Measurements from ENCODE around the gene UBE2F. TPM values are rescaled to one million over a fixed set of nuclear protein-coding genes. Genes with fewer than 3 reads are reported as not detected.

Gene UBE2F
- total and polyA plus RNA-seq, 2 of the 13 experiments (the other 11 are each of a cell fraction or from before 2014, with no cell fraction given): 35.4 to 73.1 TPM

DNA sequence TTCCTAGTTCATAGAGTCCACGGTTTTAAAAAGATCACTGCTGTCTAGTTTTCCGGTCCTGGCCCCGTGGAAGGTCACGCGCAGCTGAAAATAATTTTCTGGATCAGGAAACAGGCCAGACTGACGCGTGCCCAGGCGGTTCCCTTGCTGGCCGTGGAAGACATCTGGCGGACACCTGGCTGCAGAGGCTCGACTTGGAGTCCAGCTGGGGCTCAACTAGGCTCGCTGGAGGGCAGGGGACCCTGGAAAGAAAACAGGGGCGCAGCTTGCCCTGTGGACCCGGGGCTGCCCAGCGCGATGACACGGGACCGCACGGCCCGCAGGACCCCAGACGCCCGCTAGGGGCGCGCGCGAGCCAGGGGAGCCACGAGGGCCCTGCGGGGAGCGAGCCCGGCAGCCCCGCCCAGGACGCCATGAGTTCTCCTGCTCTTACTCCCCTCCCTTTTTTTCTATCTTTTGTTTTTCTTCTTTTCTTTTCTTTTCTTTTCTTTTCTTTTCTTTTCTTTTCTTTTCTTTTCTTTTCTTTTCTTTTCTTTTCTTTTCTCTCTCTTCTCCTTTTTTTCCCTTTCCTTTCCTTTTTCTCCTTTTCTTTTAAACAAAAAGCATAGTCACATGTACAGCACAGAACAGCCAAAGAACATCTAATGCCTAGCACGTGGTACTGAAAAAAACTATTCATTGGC lies 43.2 kb upstream of the UBE2F start (continued):
- no peak for TF ChIP-seq ZFP82 (CRISPR knock-in tag; IDR thresholded peaks at IDR 0.05; ENCODE audit: borderline replicate concordance)
- no peak for TF ChIP-seq FOXA1 (IDR thresholded peaks at IDR 0.05)
- TF ChIP-seq FOXA1 (CRISPR knock-in tag; IDR thresholded peaks at IDR 0.05): no peak
- no peak for TF ChIP-seq ZNF382 (CRISPR knock-in tag; IDR thresholded peaks at IDR 0.05; ENCODE audit: borderline replicate concordance)
- no peak for TF ChIP-seq HHEX (CRISPR knock-in tag; IDR thresholded peaks at IDR 0.05)
- no peak for TF ChIP-seq KLF11 (CRISPR knock-in tag; IDR thresholded peaks at IDR 0.05)
- TF ChIP-seq ZNF562 (CRISPR knock-in tag; IDR thresholded peaks at IDR 0.05; ENCODE audit: borderline replicate concordance): no peak
- TF ChIP-seq ARNTL (CRISPR knock-in tag; IDR thresholded peaks at IDR 0.05): no peak
- TF ChIP-seq, protein P1, sequence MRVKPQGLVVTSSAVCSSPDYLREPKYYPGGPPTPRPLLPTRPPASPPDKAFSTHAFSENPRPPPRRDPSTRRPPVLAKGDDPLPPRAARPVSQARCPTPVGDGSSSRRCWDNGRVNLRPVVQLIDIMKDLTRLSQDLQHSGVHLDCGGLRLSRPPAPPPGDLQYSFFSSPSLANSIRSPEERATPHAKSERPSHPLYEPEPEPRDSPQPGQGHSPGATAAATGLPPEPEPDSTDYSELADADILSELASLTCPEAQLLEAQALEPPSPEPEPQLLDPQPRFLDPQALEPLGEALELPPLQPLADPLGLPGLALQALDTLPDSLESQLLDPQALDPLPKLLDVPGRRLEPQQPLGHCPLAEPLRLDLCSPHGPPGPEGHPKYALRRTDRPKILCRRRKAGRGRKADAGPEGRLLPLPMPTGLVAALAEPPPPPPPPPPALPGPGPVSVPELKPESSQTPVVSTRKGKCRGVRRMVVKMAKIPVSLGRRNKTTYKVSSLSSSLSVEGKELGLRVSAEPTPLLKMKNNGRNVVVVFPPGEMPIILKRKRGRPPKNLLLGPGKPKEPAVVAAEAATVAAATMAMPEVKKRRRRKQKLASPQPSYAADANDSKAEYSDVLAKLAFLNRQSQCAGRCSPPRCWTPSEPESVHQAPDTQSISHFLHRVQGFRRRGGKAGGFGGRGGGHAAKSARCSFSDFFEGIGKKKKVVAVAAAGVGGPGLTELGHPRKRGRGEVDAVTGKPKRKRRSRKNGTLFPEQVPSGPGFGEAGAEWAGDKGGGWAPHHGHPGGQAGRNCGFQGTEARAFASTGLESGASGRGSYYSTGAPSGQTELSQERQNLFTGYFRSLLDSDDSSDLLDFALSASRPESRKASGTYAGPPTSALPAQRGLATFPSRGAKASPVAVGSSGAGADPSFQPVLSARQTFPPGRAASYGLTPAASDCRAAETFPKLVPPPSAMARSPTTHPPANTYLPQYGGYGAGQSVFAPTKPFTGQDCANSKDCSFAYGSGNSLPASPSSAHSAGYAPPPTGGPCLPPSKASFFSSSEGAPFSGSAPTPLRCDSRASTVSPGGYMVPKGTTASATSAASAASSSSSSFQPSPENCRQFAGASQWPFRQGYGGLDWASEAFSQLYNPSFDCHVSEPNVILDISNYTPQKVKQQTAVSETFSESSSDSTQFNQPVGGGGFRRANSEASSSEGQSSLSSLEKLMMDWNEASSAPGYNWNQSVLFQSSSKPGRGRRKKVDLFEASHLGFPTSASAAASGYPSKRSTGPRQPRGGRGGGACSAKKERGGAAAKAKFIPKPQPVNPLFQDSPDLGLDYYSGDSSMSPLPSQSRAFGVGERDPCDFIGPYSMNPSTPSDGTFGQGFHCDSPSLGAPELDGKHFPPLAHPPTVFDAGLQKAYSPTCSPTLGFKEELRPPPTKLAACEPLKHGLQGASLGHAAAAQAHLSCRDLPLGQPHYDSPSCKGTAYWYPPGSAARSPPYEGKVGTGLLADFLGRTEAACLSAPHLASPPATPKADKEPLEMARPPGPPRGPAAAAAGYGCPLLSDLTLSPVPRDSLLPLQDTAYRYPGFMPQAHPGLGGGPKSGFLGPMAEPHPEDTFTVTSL (CRISPR knock-in tag; IDR thresholded peaks at IDR 0.05; ENCODE audit: borderline replicate concordance): no peak
- no peak for TF ChIP-seq ZNF703 (CRISPR knock-in tag; IDR thresholded peaks at IDR 0.05; ENCODE audit: borderline replicate concordance)
- no peak for TF ChIP-seq ZNF615 (CRISPR knock-in tag; IDR thresholded peaks at IDR 0.05; ENCODE audit: borderline replicate concordance)
- no peak for TF ChIP-seq RORA (CRISPR knock-in tag; IDR thresholded peaks at IDR 0.05)
- TF ChIP-seq JUNB (CRISPR knock-in tag; IDR thresholded peaks at IDR 0.05; ENCODE audit: borderline replicate concordance): no peak
- TF ChIP-seq, protein P2, sequence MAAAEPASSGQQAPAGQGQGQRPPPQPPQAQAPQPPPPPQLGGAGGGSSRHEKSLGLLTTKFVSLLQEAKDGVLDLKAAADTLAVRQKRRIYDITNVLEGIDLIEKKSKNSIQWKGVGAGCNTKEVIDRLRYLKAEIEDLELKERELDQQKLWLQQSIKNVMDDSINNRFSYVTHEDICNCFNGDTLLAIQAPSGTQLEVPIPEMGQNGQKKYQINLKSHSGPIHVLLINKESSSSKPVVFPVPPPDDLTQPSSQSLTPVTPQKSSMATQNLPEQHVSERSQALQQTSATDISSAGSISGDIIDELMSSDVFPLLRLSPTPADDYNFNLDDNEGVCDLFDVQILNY (CRISPR knock-in tag; conservative IDR thresholded peaks at IDR 0.05): no peak
- no peak for TF ChIP-seq ZNF460 (CRISPR knock-in tag; IDR thresholded peaks at IDR 0.05; ENCODE audit: borderline replicate concordance)
- TF ChIP-seq ZNF343 (CRISPR knock-in tag; IDR thresholded peaks at IDR 0.05): no peak
- no peak for TF ChIP-seq FOXP1 (IDR thresholded peaks at IDR 0.05)
- TF ChIP-seq FOXP1 (CRISPR knock-in tag; IDR thresholded peaks at IDR 0.05): no peak
- TF ChIP-seq, protein P3, sequence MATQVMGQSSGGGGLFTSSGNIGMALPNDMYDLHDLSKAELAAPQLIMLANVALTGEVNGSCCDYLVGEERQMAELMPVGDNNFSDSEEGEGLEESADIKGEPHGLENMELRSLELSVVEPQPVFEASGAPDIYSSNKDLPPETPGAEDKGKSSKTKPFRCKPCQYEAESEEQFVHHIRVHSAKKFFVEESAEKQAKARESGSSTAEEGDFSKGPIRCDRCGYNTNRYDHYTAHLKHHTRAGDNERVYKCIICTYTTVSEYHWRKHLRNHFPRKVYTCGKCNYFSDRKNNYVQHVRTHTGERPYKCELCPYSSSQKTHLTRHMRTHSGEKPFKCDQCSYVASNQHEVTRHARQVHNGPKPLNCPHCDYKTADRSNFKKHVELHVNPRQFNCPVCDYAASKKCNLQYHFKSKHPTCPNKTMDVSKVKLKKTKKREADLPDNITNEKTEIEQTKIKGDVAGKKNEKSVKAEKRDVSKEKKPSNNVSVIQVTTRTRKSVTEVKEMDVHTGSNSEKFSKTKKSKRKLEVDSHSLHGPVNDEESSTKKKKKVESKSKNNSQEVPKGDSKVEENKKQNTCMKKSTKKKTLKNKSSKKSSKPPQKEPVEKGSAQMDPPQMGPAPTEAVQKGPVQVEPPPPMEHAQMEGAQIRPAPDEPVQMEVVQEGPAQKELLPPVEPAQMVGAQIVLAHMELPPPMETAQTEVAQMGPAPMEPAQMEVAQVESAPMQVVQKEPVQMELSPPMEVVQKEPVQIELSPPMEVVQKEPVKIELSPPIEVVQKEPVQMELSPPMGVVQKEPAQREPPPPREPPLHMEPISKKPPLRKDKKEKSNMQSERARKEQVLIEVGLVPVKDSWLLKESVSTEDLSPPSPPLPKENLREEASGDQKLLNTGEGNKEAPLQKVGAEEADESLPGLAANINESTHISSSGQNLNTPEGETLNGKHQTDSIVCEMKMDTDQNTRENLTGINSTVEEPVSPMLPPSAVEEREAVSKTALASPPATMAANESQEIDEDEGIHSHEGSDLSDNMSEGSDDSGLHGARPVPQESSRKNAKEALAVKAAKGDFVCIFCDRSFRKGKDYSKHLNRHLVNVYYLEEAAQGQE (IDR thresholded peaks at IDR 0.05; ENCODE audit: borderline replicate concordance in 1 of 2, low read depth in 1 of 2, low read length in 2 of 2): no peak
- TF ChIP-seq ZNF563 (CRISPR knock-in tag; IDR thresholded peaks at IDR 0.05): no peak
- TF ChIP-seq ZNF234 (CRISPR knock-in tag; conservative IDR thresholded peaks at IDR 0.05): no peak
